ENCODE measurements around the gene THEMIS2. TPM values are rescaled to one million over a fixed set of nuclear protein-coding genes. Genes with fewer than 3 reads are reported as not detected.
A peak's percentile ranks its signal among the peaks of the same experiment; 100 is the strongest.

Gene THEMIS2
- total RNA-seq, 4 donors from 2014 or later = 5.6 to 12.0 (median 7.9) TPM

DNA sequence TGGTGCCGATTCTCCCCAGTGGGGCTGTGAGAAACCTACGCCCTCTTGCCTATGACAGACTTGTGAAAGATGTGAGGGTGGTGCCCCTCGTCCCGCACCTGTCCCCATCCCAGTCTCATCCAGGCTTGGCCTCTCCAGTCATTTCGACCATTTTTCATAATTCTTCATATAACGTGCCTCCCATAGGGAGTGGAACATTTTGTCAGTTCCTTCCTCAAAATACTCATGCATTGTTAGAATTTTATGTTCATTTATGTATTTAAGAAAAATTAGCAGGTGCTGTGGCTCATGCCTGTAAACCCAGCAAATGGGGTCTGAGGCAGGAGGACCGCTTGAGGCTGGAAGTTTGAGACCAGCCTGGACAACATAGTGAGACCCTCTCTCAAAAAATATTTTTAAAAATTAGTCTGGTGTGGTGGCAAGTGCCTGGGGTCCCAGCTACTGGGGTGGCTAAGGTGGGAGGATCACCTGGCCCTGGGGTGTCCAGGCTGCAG, 42.8 kb downstream of the THEMIS2 start:
- peak overlapping the region; percentile 8 for H3K27ac ChIP-seq
- TF ChIP-seq POLR2AphosphoS5 (IDR thresholded peaks at IDR 0.05) (no peak), EP300 (IDR thresholded peaks at IDR 0.05) (no peak), POLR2A (IDR thresholded peaks at IDR 0.05) (no peak)
- 68% methylated on average over 7 of the region's 7 CpGs for WGBS

GRCh38 chr1:27922272-27922671, 49.9 kb downstream of the THEMIS2 start:
- whole genome bisulfite sequencing = 90% methylated on average over 3 of the region's 3 CpGs
- no peaks in the 10 kb centered on the region for H3K4me1 ChIP-seq
- TF ChIP-seq POLR2AphosphoS5 (IDR thresholded peaks at IDR 0.05) (no peak), EP300 (IDR thresholded peaks at IDR 0.05) (no peak), POLR2A (IDR thresholded peaks at IDR 0.05) (no peak)
- TF ChIP-seq, protein P1, sequence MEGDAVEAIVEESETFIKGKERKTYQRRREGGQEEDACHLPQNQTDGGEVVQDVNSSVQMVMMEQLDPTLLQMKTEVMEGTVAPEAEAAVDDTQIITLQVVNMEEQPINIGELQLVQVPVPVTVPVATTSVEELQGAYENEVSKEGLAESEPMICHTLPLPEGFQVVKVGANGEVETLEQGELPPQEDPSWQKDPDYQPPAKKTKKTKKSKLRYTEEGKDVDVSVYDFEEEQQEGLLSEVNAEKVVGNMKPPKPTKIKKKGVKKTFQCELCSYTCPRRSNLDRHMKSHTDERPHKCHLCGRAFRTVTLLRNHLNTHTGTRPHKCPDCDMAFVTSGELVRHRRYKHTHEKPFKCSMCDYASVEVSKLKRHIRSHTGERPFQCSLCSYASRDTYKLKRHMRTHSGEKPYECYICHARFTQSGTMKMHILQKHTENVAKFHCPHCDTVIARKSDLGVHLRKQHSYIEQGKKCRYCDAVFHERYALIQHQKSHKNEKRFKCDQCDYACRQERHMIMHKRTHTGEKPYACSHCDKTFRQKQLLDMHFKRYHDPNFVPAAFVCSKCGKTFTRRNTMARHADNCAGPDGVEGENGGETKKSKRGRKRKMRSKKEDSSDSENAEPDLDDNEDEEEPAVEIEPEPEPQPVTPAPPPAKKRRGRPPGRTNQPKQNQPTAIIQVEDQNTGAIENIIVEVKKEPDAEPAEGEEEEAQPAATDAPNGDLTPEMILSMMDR (IDR thresholded peaks at IDR 0.05) = no peak
- no peak overlapping the region for H3K27ac ChIP-seq
- no peaks in the 10 kb centered on the region for H3K36me3 ChIP-seq
- no peaks in the 10 kb centered on the region for H3K27me3 ChIP-seq
- no peak overlapping the region for H3K4me3 ChIP-seq
- DNase-seq (ENCODE audit: low spot score in 2 of 2) = no peak
- H3K9me3 ChIP-seq = no peaks in the 10 kb centered on the region

More for the DNA sequence above, 42.8 kb downstream of the THEMIS2 start:
- no peak for DNase-seq (ENCODE audit: low spot score in 2 of 2)
- Histone ChIP-seq H3K9me3 (no peaks in the 10 kb centered on the region), H3K4me1 (peaks cover 6% of the 10 kb centered on the region), H3K27me3 (no peaks in the 10 kb centered on the region), H3K4me3 (peak overlapping the region; percentile 90), H3K36me3 (peaks cover 7% of the 10 kb centered on the region)

DNA sequence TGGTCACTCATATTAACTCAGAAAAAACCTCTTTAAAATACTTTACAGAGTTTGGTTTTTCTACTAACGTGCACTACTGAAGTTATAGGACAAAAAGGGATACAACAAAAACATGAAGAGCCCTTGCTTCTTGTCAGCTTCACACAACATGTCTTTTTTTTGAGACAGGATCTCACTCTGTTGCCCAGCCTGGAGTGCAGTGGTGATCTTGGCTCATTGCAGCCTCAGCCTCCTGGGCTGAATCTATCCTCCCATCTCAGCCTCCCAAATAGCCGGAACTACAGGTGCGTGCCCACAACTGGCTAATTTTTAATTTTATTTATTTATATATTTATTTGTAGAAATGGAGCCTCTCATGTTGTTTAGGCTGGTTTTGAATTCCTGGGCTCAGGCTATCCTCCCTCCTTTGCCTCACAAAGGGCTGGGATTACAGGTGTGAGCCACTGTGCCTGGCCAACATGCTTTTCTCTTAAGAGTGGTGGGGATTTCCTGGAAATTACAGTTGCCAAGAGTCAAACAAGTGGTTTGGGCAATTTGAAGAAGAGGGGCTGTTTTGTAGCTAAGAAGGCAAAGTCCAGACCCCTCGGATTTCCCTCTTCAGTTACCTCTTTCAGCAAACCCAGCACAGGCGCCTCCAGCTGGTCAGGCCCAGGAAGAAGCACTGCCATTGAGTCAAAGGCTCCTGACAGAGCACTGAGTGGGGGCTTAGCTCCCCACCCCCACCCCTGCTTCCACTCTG, 56.0 kb downstream of the THEMIS2 start:
- TF ChIP-seq POLR2A (IDR thresholded peaks at IDR 0.05) (no peak), EP300 (IDR thresholded peaks at IDR 0.05) (no peak), POLR2AphosphoS5 (IDR thresholded peaks at IDR 0.05) (no peak)
- TF ChIP-seq, protein P1 (IDR thresholded peaks at IDR 0.05) = no peak
- no peaks in the 10 kb centered on the region for H3K36me3 ChIP-seq
- no peak overlapping the region for H3K4me3 ChIP-seq
- H3K27ac ChIP-seq = no peak overlapping the region
- H3K4me1 ChIP-seq = no peaks in the 10 kb centered on the region
- no peaks in the 10 kb centered on the region for H3K27me3 ChIP-seq
- DNase-seq (ENCODE audit: low spot score in 2 of 2) = no peak
- H3K9me3 ChIP-seq = no peaks in the 10 kb centered on the region
- WGBS = 81% methylated on average over 5 of the region's 5 CpGs

DNA sequence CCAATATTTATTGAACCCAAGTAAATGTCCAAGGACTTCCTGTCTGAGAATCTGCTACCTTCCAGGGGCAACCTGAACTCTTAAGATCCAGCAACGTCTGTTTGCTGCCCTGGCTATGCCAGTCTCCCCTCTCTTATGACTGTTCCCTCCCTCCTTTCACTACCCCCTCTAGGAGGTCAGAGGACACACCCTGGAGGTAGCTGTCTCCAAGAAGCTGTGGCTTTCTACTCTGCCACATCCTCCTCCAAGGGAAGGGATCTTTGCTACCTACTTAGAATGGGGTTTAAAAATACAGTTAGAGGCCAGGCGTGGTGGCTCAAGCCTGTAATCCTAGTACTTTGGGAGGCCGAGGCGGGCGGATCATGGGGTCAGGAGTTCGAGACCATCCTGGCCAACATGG, 58.8 kb downstream of the THEMIS2 start:
- WGBS = 83% methylated on average over 6 of the region's 6 CpGs
- H3K4me1 ChIP-seq = peaks cover 10% of the 10 kb centered on the region
- H3K9me3 ChIP-seq = no peaks in the 10 kb centered on the region
- no peak for DNase-seq (ENCODE audit: low spot score in 2 of 2)
- peaks cover 6% of the 10 kb centered on the region for H3K27me3 ChIP-seq
- no peaks in the 10 kb centered on the region for H3K36me3 ChIP-seq
- H3K27ac ChIP-seq = no peak overlapping the region
- no peak overlapping the region for H3K4me3 ChIP-seq
- TF ChIP-seq POLR2AphosphoS5 (IDR thresholded peaks at IDR 0.05) (no peak), EP300 (IDR thresholded peaks at IDR 0.05) (no peak), POLR2A (IDR thresholded peaks at IDR 0.05) (no peak)
- TF ChIP-seq, protein P1 (IDR thresholded peaks at IDR 0.05) = no peak

- 78% methylated on average over 4 of the region's 4 CpGs for WGBS
- TF ChIP-seq EP300 (IDR thresholded peaks at IDR 0.05) (no peak), POLR2AphosphoS5 (IDR thresholded peaks at IDR 0.05) (no peak), POLR2A (IDR thresholded peaks at IDR 0.05) (no peak)
- TF ChIP-seq, protein P1 (IDR thresholded peaks at IDR 0.05) = no peak
- Histone ChIP-seq H3K9me3 (no peaks in the 10 kb centered on the region), H3K4me3 (no peak overlapping the region), H3K27ac (no peak overlapping the region), H3K27me3 (peaks cover 6% of the 10 kb centered on the region), H3K4me1 (peaks cover 10% of the 10 kb centered on the region), H3K36me3 (no peaks in the 10 kb centered on the region)
- DNase-seq (ENCODE audit: low spot score in 2 of 2) = no peak
Measured at GRCh38 chr1:27931759-27932158, 59.4 kb downstream of the THEMIS2 start.

All from suprapubic skin (tissue), 4 donors.